Caki2 (cell line): Measurements from ENCODE around the gene GNPAT. TPM values are rescaled to one million over a fixed set of nuclear protein-coding genes. Genes with fewer than 3 reads are reported as not detected.
A peak's percentile ranks its signal among the peaks of the same experiment; 100 is the strongest.

Experiments used
- DNase-seq: peaks from one replicate; pipeline ENCODE4 v3.0.0-alpha.2; 2015; ENCODE audit warnings: low read depth
- in situ Hi-C: cut with HindIII; loops from 2 replicates; pipeline ENCODE4 v1.10.0; 2016; ENCODE audit warnings: low sequenced_read_pairs, low pct_unique_long_range_greater_than_20kb, mixed read lengths
- total RNA-seq: library from RNA; depleted of rRNA; stranded (reverse); fragments of >200 nt; shearing (Covaris generic); gene quantifications from 2 replicates; pipeline ENCODE4 v1.2.3, GENCODE V29; 2014; ENCODE audit warnings: low replicate concordance

Gene GNPAT
- total RNA-seq, 1 experiment from 2014 or later: 59.4 TPM

- in situ Hi-C loops: no loop called here
- DNase-seq: no peak
Observed at GRCh38 chr1:231235526-231236207, 5.3 kb upstream of the GNPAT start.

- in situ Hi-C loops: no loop called here
- DNase-seq: peak; percentile 14
Observed at GRCh38 chr1:231236208-231236591, 4.8 kb upstream of the GNPAT start.

- DNase-seq: no peak
- in situ Hi-C loops: no loop called here
Observed at GRCh38 chr1:231236938-231237337, 4.1 kb upstream of the GNPAT start.

GRCh38 chr1:231238298-231238697, 2.7 kb upstream of the GNPAT start:
- in situ Hi-C loops: no loop called here
- no peak for DNase-seq

GRCh38 chr1:231240531-231240882, 505 bp upstream of the GNPAT start:
- in situ Hi-C loops: no loop called here
- no peak for DNase-seq

- DNase-seq: peak; percentile 30
Observed at GRCh38 chr1:231241750-231242149, 738 bp downstream of the GNPAT start.

GRCh38 chr1:231242516-231243198, 1.6 kb downstream of the GNPAT start:
- DNase-seq: no peak
- in situ Hi-C loops: no loop called here

More at GRCh38 chr1:231241750-231242149, 738 bp downstream of the GNPAT start:
- in situ Hi-C loops: no loop called here

GRCh38 chr1:231248778-231249177, 7.8 kb downstream of the GNPAT start:
- no peak for DNase-seq
- in situ Hi-C loops: no loop called here

- DNase-seq: no peak
- in situ Hi-C loops: no loop called here
Observed at GRCh38 chr1:231252336-231252735, 11.3 kb downstream of the GNPAT start.

GRCh38 chr1:231260351-231260750, 19.3 kb downstream of the GNPAT start:
- in situ Hi-C loops: no loop called here
- no peak for DNase-seq

GRCh38 chr1:231264642-231265041, 23.6 kb downstream of the GNPAT start:
- in situ Hi-C loops: no loop called here
- DNase-seq: no peak

- in situ Hi-C loops: no loop called here
- no peak for DNase-seq
Observed at GRCh38 chr1:231265379-231265778, 24.4 kb downstream of the GNPAT start.

- DNase-seq: no peak
- in situ Hi-C loops: no loop called here
Observed at GRCh38 chr1:231266811-231267322, 25.9 kb downstream of the GNPAT start.

GRCh38 chr1:231272173-231272572, 31.2 kb downstream of the GNPAT start:
- DNase-seq: no peak
- in situ Hi-C loops: no loop called here

- in situ Hi-C loops: no loop called here
- no peak for DNase-seq
Observed at GRCh38 chr1:231272880-231273279, 31.9 kb downstream of the GNPAT start.

GRCh38 chr1:231274119-231274825, 33.3 kb downstream of the GNPAT start:
- DNase-seq: peak; percentile 55
- in situ Hi-C loops: no loop called here

- DNase-seq: no peak
- in situ Hi-C loops: no loop called here
Observed at GRCh38 chr1:231278100-231278790, 37.2 kb downstream of the GNPAT start.

- no peak for DNase-seq
- in situ Hi-C loops: no loop called here
Observed at GRCh38 chr1:231279081-231279480, 38.1 kb downstream of the GNPAT start.

GRCh38 chr1:231279683-231280082, 38.7 kb downstream of the GNPAT start:
- no peak for DNase-seq
- in situ Hi-C loops: no loop called here
